AG04449 (cell line): ENCODE data around the gene KIF22.

Experiments used
- CTCF ChIA-PET: fragments of 350-600 bp; formaldehyde crosslinking; extraction: SDS; loops from one replicate; lab custom pipeline; 2021; ENCODE audit warnings: antibody characterized with exemption; lab: Yijun Ruan, JAX
- POLR2A ChIA-PET: fragments of 400-600, 350-600 bp; formaldehyde crosslinking; extraction: SDS; loops from one replicate; lab custom pipeline; 2020; ENCODE audit warnings: antibody characterized with exemption, inconsistent platforms; lab: Yijun Ruan, JAX
- DNase-seq: peaks from one replicate; pipeline ENCODE4 v3.0.0-alpha.2; 2010; ENCODE audit warnings: low read depth, low spot score
- H3K4me3 ChIP-seq: 2 replicates; pipeline ENCODE4 v1.5.1; 2011; ENCODE audit warnings: low read depth, mild to moderate bottlenecking, control low read depth, low read length
- CTCF ChIP-seq: IDR thresholded peaks from one replicate; pipeline ENCODE4 v1.5.1; 2011; ENCODE audit warnings: mild to moderate bottlenecking, moderate library complexity, low read length, control low read depth, inconsistent platforms; ENCODE audit not compliant: insufficient read depth; ENCODE audit errors: missing control alignments

The KIF22 gene

GRCh38 chr16:29841631-29842030, 51.1 kb downstream of the KIF22 start:
- no peak for TF ChIP-seq CTCF
- CTCF ChIA-PET: interaction anchor here (0.9 to 3.9 kb wide), 5 partner anchors 6 to 164 kb away, joined by 3 to 26 read pairs (median 7); no protein-coding TSS in a partner anchor
- H3K4me3 ChIP-seq: no peak overlapping the region
- DNase-seq: no peak
- POLR2A ChIA-PET: interaction anchor here (0.6 kb wide), 1 partner anchor 11 kb away, joined by 3 read pairs; no protein-coding TSS in a partner anchor

- ChIA-PET POLR2A (interaction anchor here (0.5 kb wide), 1 partner anchor 1003 kb away, joined by 6 read pairs; no protein-coding TSS in a partner anchor), CTCF (interaction anchor here (0.5 to 3.4 kb wide), 3 partner anchors 10 to 15 kb away, joined by 3 to 9 read pairs (median 7); no protein-coding TSS in a partner anchor)
- no peak for TF ChIP-seq CTCF
- DNase-seq: no peak
- no peak overlapping the region for H3K4me3 ChIP-seq
Observed at GRCh38 chr16:29842732-29843346, 52.3 kb downstream of the KIF22 start.

- ChIA-PET CTCF (interaction anchor here (0.9 to 3.4 kb wide), 3 partner anchors 9 to 188 kb away, joined by 3 to 9 read pairs (median 7); no protein-coding TSS in a partner anchor), POLR2A (no interaction called here)
- DNase-seq: no peak
- no peak overlapping the region for H3K4me3 ChIP-seq
- no peak for TF ChIP-seq CTCF
Observed at GRCh38 chr16:29843931-29844330, 53.4 kb downstream of the KIF22 start.

- ChIA-PET CTCF (interaction anchor here (0.7 to 3.4 kb wide), 5 partner anchors 8 to 187 kb away, joined by 3 to 9 read pairs (median 3); partner anchors contain the start of genes CDIPT and PAGR1), POLR2A (no interaction called here)
Observed at GRCh38 chr16:29844575-29845331, 54.2 kb downstream of the KIF22 start.

GRCh38 chr16:29845656-29846055, 55.1 kb downstream of the KIF22 start:
- TF ChIP-seq CTCF: no peak
- H3K4me3 ChIP-seq: no peak overlapping the region
- DNase-seq: no peak
- CTCF ChIA-PET: interaction anchor here (1.0 to 4.7 kb wide), 4 partner anchors 16 to 38 kb away, joined by 3 to 99 read pairs (median 4); partner anchors contain the start of genes MVP and PAGR1
- POLR2A ChIA-PET: no interaction called here

More at GRCh38 chr16:29844575-29845331, 54.2 kb downstream of the KIF22 start:
- DNase-seq: no peak
- no peak overlapping the region for H3K4me3 ChIP-seq
- no peak for TF ChIP-seq CTCF
